HepG2 (cell line): ENCODE measurements around the gene EVA1A. TPM values are rescaled to one million over a fixed set of nuclear protein-coding genes. Genes with fewer than 3 reads are reported as not detected.
A peak's percentile ranks its signal among the peaks of the same experiment; 100 is the strongest.

Experiments used
- CC2D1A ChIP-seq: sonication (generic); formaldehyde crosslinking; IDR thresholded peaks from 2 replicates; pipeline ENCODE4 v1.8.1; 2023; ENCODE audit warnings: mild to moderate bottlenecking, missing genetic modification reagents
- ISL2 ChIP-seq: sonication (generic); formaldehyde crosslinking; IDR thresholded peaks from 2 replicates; pipeline ENCODE4 v1.5.0; 2020; ENCODE audit warnings: missing genetic modification reagents
- KMT2A ChIP-seq: sonication (generic); formaldehyde crosslinking; IDR thresholded peaks from 2 replicates; pipeline ENCODE4 v1.4.0; 2020; ENCODE audit warnings: missing genetic modification reagents
- MAFK ChIP-seq, 2 experiments: IDR thresholded peaks in 1 of 2; conservative IDR thresholded peaks in 1 of 2; 2 replicates each; pipeline ENCODE4 v1.6.1; 2011; ENCODE audit warnings: improper control_type of control experiment in 2 of 2, low read length in 2 of 2
- MBD4 ChIP-seq: IDR thresholded peaks from 2 replicates; pipeline ENCODE4 v1.6.1; 2012; ENCODE audit warnings: low read length, inconsistent platforms, borderline replicate concordance
- MEF2D ChIP-seq: sonication (generic); formaldehyde crosslinking; IDR thresholded peaks from 2 replicates; pipeline ENCODE4 v1.5.1; 2020; ENCODE audit warnings: mild to moderate bottlenecking, missing genetic modification reagents
- MXD3 ChIP-seq: IDR thresholded peaks from 2 replicates; pipeline ENCODE4 v1.6.1; 2016; ENCODE audit warnings: mild to moderate bottlenecking, missing biosample characterization, missing genetic modification reagents
- RNF2 ChIP-seq: fragments of 450-650 bp; conservative IDR thresholded peaks from 2 replicates; pipeline ENCODE4 v1.6.1; 2016; ENCODE audit warnings: low read depth
- SMARCE1 ChIP-seq: fragments of 450-650 bp; IDR thresholded peaks from 2 replicates; pipeline ENCODE4 v1.6.1; 2017; ENCODE audit warnings: borderline replicate concordance
- SP1 ChIP-seq, 2 experiments: fragments of 450-650 bp in 1 of 2; sonication (generic) in 1 of 2; formaldehyde crosslinking in 1 of 2; IDR thresholded peaks; 2 replicates each; pipeline versions ENCODE4 v1.4.0 to v1.6.1; 2016 to 2020; ENCODE audit warnings: missing genetic modification reagents in 1 of 2
- SRY ChIP-seq: sonication (generic); formaldehyde crosslinking; IDR thresholded peaks from 2 replicates; pipeline ENCODE4 v1.8.0; 2022; ENCODE audit warnings: mild to moderate bottlenecking, missing genetic modification reagents
- SSRP1 ChIP-seq: IDR thresholded peaks from 2 replicates; pipeline ENCODE4 v1.6.1; 2016; ENCODE audit warnings: control low read depth
- TAF1 ChIP-seq: sonication (generic); formaldehyde crosslinking; IDR thresholded peaks from 2 replicates; pipeline ENCODE4 v1.4.0; 2020; ENCODE audit warnings: missing genetic modification reagents
- TIGD3 ChIP-seq: sonication (generic); formaldehyde crosslinking; IDR thresholded peaks from 2 replicates; pipeline ENCODE4 v1.5.1; 2020; ENCODE audit warnings: mild to moderate bottlenecking, missing genetic modification reagents, borderline replicate concordance
- U2AF1 ChIP-seq: fragments of 200-400 bp; formaldehyde crosslinking; optimal IDR thresholded peaks from 2 replicates; pipeline ENCODE3; 2017; ENCODE audit warnings: mild to moderate bottlenecking, low read depth, low read length
- ZBED4 ChIP-seq: sonication (generic); formaldehyde crosslinking; IDR thresholded peaks from 2 replicates; pipeline ENCODE4 v1.4.0; 2020; ENCODE audit warnings: missing genetic modification reagents, borderline replicate concordance
- ZNF18 ChIP-seq: sonication (generic); formaldehyde crosslinking; IDR thresholded peaks from 2 replicates; pipeline ENCODE4 v1.8.0; 2022; ENCODE audit warnings: mild to moderate bottlenecking, missing genetic modification reagents; ENCODE audit not compliant: insufficient replicate concordance
- ZNF224 ChIP-seq: sonication (generic); formaldehyde crosslinking; IDR thresholded peaks from 2 replicates; pipeline ENCODE4 v1.5.0; 2020; ENCODE audit warnings: mild to moderate bottlenecking, missing genetic modification reagents
- ZNF256 ChIP-seq: sonication (generic); formaldehyde crosslinking; conservative IDR thresholded peaks from 2 replicates; pipeline ENCODE4 v1.4.0; 2020; ENCODE audit warnings: missing genetic modification reagents
- ZNF329 ChIP-seq: sonication (generic); formaldehyde crosslinking; IDR thresholded peaks from 2 replicates; pipeline ENCODE4 v1.9.0; 2021; ENCODE audit warnings: low read depth, mild to moderate bottlenecking, missing genetic modification reagents
- ZNF337 ChIP-seq: sonication (generic); formaldehyde crosslinking; IDR thresholded peaks from 2 replicates; pipeline ENCODE4 v1.5.1; 2020; ENCODE audit warnings: missing genetic modification reagents, low read depth, mild to moderate bottlenecking, borderline replicate concordance
- ZNF350 ChIP-seq: sonication (generic); formaldehyde crosslinking; IDR thresholded peaks from 2 replicates; pipeline ENCODE4 v1.4.0; 2020; ENCODE audit warnings: mild to moderate bottlenecking, low read depth, missing genetic modification reagents, borderline replicate concordance
- polyA plus RNA-seq, 8 experiments: library from polyadenylated mRNA; depleted of rRNA in 3 of 8; stranded (reverse) in 7 of 8; unstranded in 1 of 8; fragments of >200 nt; fragmentation: Illumina TruSeq in 4 of 8; extraction: Trizol in 4 of 8; gene quantifications; 2 replicates each; pipeline versions ENCODE4 v1.2.1 to v1.2.3, GENCODE V29; 2011 to 2016; ENCODE audit warnings: low read depth in 4 of 8, missing spikeins in 1 of 8, mixed read lengths in 1 of 8; ENCODE audit not compliant: insufficient read depth in 1 of 8
- total RNA-seq, 5 experiments: library from RNA; depleted of rRNA; stranded (reverse); fragments of >200 nt; fragmentation: Illumina TruSeq; extraction: Trizol; gene quantifications; 2 replicates each; pipeline ENCODE4 v1.2.3, GENCODE V29; 2016; ENCODE audit warnings: low read depth in 1 of 5

The EVA1A gene
- total and polyA plus RNA-seq, 2 of the 13 experiments (the other 11 are each of a cell fraction or from before 2014, with no cell fraction given): 57.5 to 57.8 TPM

- TF ChIP-seq ZBED4 (CRISPR knock-in tag): no peak; the same call in 1 of the 2 replicates
- TF ChIP-seq ZNF329 (CRISPR knock-in tag): no peak
- no peak for TF ChIP-seq SP1 (IDR thresholded peaks at IDR 0.05)
- 0 out of 2 replicates have a peak, but pooled peaks have one; percentile 29 for TF ChIP-seq SP1 (CRISPR knock-in tag; IDR thresholded peaks at IDR 0.05)
- peak; percentile 56; the same call in 1 of the 2 replicates for TF ChIP-seq TAF1 (CRISPR knock-in tag)
- no peak for TF ChIP-seq RNF2
- TF ChIP-seq SRY (CRISPR knock-in tag): no peak
- no peak for TF ChIP-seq KMT2A (CRISPR knock-in tag)
- peak; percentile 98 for TF ChIP-seq ISL2 (CRISPR knock-in tag)
- TF ChIP-seq U2AF1: no peak
- TF ChIP-seq ZNF224 (CRISPR knock-in tag): no peak
- TF ChIP-seq ZNF256 (CRISPR knock-in tag): 0 out of 2 replicates have a peak, but pooled peaks have one; percentile 19
- TF ChIP-seq ZNF350 (CRISPR knock-in tag): peak; percentile 20; the same call in 1 of the 2 replicates
- TF ChIP-seq MXD3: no peak
- TF ChIP-seq MEF2D (CRISPR knock-in tag): no peak; the same call in 1 of the 2 replicates
- no peak for TF ChIP-seq SMARCE1
- TF ChIP-seq MBD4: peak; percentile 98; the same call in 1 of the 2 replicates
- TF ChIP-seq MAFK (conservative IDR thresholded peaks at IDR 0.05 in 1 of 2, IDR thresholded peaks at IDR 0.05 in 1 of 2; ENCODE audit: low read length in 2 of 2): no peak
- TF ChIP-seq ZNF18 (CRISPR knock-in tag): no peak
- no peak for TF ChIP-seq CC2D1A
- peak; percentile 38; the same call in 1 of the 2 replicates for TF ChIP-seq TIGD3 (CRISPR knock-in tag)
- peak; percentile 86; the same call in 1 of the 2 replicates for TF ChIP-seq SSRP1 (CRISPR knock-in tag)
- TF ChIP-seq ZNF337 (CRISPR knock-in tag): no peak
Observed at GRCh38 chr2:75523313-75524275, 37.1 kb downstream of the EVA1A start (continued).
